ENCODE data around the gene MRPL12. TPM values are rescaled to one million over a fixed set of nuclear protein-coding genes. Genes with fewer than 3 reads are reported as not detected.

The MRPL12 gene
- total and polyA plus RNA-seq, 2 of the 13 experiments (the other 11 are each of a cell fraction or from before 2014, with no cell fraction given): 39.1 to 94.1 TPM

GRCh38 chr17:81666342-81667191 is 36.6 kb upstream of the MRPL12 start, which contains the start of the genes CCDC137 and OXLD1 (continued):
- TF ChIP-seq ELF1 (CRISPR knock-in tag; IDR thresholded peaks at IDR 0.05): peak; percentile 99
- peak; percentile 96 for TF ChIP-seq NR2C2 (CRISPR knock-in tag; IDR thresholded peaks at IDR 0.05; ENCODE audit: borderline replicate concordance)
- no peak for TF ChIP-seq ZNF251 (CRISPR knock-in tag; IDR thresholded peaks at IDR 0.05)
- no peak for TF ChIP-seq MEF2D (CRISPR knock-in tag; IDR thresholded peaks at IDR 0.05)
- TF ChIP-seq, protein P1, sequence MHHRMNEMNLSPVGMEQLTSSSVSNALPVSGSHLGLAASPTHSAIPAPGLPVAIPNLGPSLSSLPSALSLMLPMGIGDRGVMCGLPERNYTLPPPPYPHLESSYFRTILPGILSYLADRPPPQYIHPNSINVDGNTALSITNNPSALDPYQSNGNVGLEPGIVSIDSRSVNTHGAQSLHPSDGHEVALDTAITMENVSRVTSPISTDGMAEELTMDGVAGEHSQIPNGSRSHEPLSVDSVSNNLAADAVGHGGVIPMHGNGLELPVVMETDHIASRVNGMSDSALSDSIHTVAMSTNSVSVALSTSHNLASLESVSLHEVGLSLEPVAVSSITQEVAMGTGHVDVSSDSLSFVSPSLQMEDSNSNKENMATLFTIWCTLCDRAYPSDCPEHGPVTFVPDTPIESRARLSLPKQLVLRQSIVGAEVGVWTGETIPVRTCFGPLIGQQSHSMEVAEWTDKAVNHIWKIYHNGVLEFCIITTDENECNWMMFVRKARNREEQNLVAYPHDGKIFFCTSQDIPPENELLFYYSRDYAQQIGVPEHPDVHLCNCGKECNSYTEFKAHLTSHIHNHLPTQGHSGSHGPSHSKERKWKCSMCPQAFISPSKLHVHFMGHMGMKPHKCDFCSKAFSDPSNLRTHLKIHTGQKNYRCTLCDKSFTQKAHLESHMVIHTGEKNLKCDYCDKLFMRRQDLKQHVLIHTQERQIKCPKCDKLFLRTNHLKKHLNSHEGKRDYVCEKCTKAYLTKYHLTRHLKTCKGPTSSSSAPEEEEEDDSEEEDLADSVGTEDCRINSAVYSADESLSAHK (CRISPR knock-in tag; IDR thresholded peaks at IDR 0.05; ENCODE audit: borderline replicate concordance): no peak
- peak; percentile 99 for TF ChIP-seq HDAC1 (CRISPR knock-in tag; IDR thresholded peaks at IDR 0.05)
- TF ChIP-seq ZNF790 (CRISPR knock-in tag; IDR thresholded peaks at IDR 0.05; ENCODE audit: borderline replicate concordance): no peak; the same call in 1 of the 2 replicates
- TF ChIP-seq FOXJ3 (CRISPR knock-in tag; IDR thresholded peaks at IDR 0.05; ENCODE audit: borderline replicate concordance): no peak
- TF ChIP-seq KDM1A (CRISPR knock-in tag; IDR thresholded peaks at IDR 0.05): no peak
- 0 out of 2 replicates have a peak, but pooled peaks have one; percentile 44 for TF ChIP-seq TFE3 (CRISPR knock-in tag; IDR thresholded peaks at IDR 0.05)
- TF ChIP-seq POGZ (CRISPR knock-in tag; IDR thresholded peaks at IDR 0.05): no peak; the same call in none of the 2 replicates
- TF ChIP-seq, protein P2, sequence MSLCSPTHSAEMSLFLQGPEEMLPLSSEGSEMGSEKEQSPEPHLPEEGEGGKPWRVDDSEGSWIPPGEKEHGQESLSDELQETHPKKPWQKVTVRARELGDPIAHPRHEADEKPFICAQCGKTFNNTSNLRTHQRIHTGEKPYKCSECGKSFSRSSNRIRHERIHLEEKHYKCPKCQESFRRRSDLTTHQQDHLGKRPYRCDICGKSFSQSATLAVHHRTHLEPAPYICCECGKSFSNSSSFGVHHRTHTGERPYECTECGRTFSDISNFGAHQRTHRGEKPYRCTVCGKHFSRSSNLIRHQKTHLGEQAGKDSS (CRISPR knock-in tag; IDR thresholded peaks at IDR 0.05; ENCODE audit: borderline replicate concordance, low read depth): peak; percentile 15
- peak; percentile 98 for TF ChIP-seq MXI1 (IDR thresholded peaks at IDR 0.05; ENCODE audit: borderline replicate concordance, low read depth, low read length)
- TF ChIP-seq GATAD1 (CRISPR knock-in tag; IDR thresholded peaks at IDR 0.05): peak; percentile 97
- peak; percentile 96 for TF ChIP-seq ZNF446 (CRISPR knock-in tag; IDR thresholded peaks at IDR 0.05)
- no peak for TF ChIP-seq ZNF30 (CRISPR knock-in tag; IDR thresholded peaks at IDR 0.05)
- no peak; the same call in 1 of the 2 replicates for TF ChIP-seq CCDC6 (CRISPR knock-in tag; IDR thresholded peaks at IDR 0.05)
- TF ChIP-seq MED13 (CRISPR knock-in tag; IDR thresholded peaks at IDR 0.05): peak; percentile 22; the same call in 1 of the 2 replicates
- TF ChIP-seq YY1 (IDR thresholded peaks at IDR 0.05; ENCODE audit: insufficient read depth, insufficient replicate concordance, low read depth, low read length): peak; percentile 91
- TF ChIP-seq RARG (CRISPR knock-in tag; IDR thresholded peaks at IDR 0.05; ENCODE audit: low read depth): no peak; the same call in 1 of the 2 replicates
- peak; percentile 86; the same call in 1 of the 2 replicates for TF ChIP-seq FOXK1 (CRISPR knock-in tag; IDR thresholded peaks at IDR 0.05; ENCODE audit: borderline replicate concordance, low read depth)
- TF ChIP-seq ZBTB7B (CRISPR knock-in tag; IDR thresholded peaks at IDR 0.05): peak; percentile 76
- TF ChIP-seq ZNF563 (CRISPR knock-in tag; IDR thresholded peaks at IDR 0.05): peak; percentile 72
- no peak for TF ChIP-seq IRX3 (CRISPR knock-in tag; IDR thresholded peaks at IDR 0.05; ENCODE audit: borderline replicate concordance, low read depth)
- TF ChIP-seq ZFP62 (CRISPR knock-in tag; IDR thresholded peaks at IDR 0.05): 0 out of 2 replicates have a peak, but pooled peaks have one; percentile 29
- no peak for TF ChIP-seq ZBTB20 (CRISPR knock-in tag; IDR thresholded peaks at IDR 0.05; ENCODE audit: borderline replicate concordance, low read depth)

Data from HepG2 (cell line).